GM12801 (cell line): Measurements from ENCODE around the gene VTN.

ENCODE experiments used
- TF ChIP-seq, protein P1 (sequence below): IDR thresholded peaks from one replicate; pipeline ENCODE4 v1.5.1; 2011; ENCODE audit warnings: control low read depth; ENCODE audit not compliant: insufficient read length; ENCODE audit errors: extremely low read depth

The VTN gene

DNA sequence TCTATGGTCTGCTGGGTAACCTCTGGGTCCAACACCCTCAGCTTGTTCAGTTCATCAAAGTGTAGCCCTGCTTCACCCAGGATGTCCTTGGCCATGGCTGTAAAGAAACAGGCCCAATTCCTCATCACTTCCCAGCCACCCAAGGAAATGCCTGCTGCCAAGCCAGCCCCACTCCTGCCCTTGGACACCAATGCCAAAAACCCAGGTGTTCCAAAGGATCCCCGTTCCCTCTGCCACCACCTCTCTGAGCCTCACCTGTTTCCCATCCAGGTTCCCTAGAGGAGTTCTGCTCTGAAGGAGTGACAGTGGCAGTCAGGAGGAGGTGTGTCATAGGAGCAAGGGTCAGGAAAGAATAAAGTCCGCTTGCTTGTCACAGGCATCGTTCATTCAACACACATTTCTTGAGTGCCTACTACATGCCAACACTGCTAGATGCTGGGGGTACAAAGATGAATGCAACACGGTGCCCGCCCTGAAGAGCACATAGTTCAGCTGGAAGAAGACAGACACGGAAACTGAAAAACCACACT, 38.2 kb downstream of the VTN start:
- TF ChIP-seq, protein P1, sequence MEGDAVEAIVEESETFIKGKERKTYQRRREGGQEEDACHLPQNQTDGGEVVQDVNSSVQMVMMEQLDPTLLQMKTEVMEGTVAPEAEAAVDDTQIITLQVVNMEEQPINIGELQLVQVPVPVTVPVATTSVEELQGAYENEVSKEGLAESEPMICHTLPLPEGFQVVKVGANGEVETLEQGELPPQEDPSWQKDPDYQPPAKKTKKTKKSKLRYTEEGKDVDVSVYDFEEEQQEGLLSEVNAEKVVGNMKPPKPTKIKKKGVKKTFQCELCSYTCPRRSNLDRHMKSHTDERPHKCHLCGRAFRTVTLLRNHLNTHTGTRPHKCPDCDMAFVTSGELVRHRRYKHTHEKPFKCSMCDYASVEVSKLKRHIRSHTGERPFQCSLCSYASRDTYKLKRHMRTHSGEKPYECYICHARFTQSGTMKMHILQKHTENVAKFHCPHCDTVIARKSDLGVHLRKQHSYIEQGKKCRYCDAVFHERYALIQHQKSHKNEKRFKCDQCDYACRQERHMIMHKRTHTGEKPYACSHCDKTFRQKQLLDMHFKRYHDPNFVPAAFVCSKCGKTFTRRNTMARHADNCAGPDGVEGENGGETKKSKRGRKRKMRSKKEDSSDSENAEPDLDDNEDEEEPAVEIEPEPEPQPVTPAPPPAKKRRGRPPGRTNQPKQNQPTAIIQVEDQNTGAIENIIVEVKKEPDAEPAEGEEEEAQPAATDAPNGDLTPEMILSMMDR: no peak

DNA sequence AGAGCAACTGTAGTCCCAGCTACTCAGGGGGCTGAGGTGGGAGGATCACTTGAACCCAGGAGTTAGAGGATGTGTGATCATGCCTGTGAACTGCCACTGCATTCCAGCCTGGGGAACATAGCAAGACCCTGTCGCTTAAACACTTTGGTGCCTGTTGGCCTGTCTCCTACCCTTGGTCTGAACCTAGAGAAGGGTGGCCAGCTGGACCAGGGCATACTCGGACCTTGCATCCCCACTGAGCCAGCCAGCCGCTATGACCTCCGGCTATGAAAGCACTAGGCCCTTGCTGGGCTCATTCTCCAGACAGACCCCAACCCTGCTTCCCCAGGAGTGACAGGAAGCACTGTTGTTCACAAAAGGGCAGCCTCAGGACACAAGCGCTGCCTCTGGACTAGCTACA, 39.4 kb downstream of the VTN start:
- TF ChIP-seq, protein P1: no peak

DNA sequence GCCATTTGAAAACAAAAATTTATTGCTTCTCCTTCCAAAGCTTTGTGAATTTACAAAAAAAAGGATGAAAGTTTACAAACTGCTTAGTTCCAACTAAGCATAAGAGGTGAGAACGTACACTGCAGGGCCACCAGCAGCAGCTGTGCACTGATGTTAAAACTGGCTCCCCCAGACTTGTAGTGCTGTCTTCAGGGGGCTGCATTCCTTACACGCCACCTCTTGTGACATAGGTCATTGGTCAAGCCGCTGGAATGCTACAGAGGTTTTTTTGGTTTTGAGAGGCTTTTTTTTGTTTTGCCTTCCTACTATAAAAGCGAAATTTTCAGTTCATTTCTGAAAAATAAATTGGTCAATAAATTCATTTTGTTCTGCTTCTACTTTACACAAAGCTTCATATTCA, 41.8 kb downstream of the VTN start:
- TF ChIP-seq, protein P1: no peak

DNA sequence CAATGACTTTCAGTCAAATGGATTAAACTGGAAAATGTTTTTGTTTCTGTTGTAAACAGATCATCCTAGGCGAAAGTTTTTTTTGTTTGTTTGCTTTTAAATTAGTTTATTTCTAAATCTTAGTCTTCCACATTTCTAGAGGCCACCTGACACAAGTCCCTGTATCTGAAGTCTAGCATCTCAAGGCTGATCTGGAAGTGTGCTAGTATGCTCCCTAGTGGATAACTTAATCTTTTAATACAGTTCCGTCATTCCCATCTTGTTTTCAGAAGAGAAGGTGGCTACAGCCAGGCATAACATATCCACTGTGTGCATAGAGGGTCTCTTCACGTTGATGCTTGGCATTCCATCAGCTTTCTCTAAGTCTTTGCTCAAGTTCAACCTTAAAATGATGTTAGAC, 42.4 kb downstream of the VTN start:
- TF ChIP-seq, protein P1: no peak

DNA sequence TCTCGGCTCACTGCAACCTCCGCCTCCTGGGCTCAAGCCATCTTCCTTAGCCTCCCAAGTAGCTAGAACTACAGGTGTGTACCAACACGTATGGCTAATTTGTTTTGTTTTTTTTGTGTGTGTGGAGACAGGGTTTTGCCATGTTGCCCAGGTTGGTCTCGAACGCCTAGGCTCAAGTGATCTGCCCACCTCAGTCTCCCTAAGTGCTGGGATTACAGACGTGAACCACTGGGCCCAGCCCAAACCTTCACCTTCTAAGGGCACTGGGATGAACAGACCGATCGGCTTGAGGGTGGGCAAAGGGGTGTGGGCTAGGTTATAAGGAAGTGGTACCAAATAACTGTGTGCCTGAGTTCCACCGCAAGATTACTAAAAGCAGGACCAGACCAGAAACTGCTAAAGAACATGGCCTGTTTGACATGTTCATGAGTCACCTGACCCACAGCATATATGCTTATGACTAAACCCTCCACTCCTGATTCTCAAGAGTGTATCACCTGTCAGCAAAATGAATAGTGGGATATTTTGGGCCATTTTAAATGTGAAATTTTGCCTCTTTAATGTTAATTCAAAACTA, 43.0 kb downstream of the VTN start:
- TF ChIP-seq, protein P1: no peak

DNA sequence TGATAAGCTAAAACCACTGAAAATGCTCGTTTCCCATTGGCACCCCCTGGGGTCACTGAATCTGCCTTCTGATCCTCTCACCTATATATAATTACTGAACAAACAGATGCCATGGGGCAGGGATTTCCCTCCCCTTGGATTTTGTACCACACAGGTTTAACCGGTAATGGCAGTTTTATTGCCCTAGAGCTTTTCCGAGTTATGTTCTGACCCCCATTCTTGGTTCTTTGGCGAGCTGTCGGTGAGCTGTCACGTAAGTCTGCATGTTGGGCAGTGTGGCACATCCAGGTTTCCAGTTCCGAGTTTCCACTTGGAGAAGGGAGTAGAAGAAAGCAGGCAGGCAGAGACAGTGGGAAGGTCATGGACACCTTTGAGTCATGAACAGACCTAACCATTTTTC, 44.0 kb downstream of the VTN start:
- TF ChIP-seq, protein P1: no peak

DNA sequence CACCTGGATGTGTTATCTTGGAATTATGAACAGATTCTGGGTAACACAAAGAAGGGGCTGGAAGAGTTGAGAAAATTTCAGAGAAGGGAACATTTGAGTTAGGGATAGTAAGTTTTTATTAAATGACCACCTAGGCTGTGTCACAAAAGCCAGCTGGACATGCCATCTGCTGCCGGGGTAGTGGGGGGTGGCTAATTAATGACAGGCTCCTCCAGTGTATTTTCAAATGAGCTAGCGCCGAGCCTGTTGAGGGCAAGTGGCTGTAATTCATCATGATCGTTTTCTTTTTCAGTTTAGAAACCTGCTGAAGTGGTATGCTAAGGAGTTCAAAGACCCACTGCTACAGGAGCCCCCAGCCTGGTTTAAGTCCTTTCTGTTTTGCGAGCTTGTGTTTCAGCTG, 44.9 kb downstream of the VTN start:
- TF ChIP-seq, protein P1: no peak

DNA sequence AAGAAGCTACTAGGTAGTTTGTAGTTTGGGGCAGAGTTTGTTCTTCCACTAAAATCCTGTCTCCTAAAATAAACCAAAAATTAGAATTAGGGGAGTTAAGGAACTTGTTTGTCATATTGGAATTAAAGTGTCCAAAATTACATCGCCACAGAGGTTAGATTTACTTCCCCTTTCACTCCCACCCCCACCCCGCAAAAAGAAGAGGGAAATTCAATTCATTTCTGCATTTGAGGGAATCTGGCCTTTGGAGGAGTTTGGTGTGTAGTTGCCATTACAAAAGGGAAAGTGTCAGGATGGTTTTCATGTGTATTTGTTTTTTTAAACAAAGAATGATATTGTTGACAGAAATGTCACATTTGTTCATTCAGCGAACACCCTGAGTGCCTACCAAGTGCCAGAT, 45.3 kb downstream of the VTN start:
- TF ChIP-seq, protein P1: no peak
